Activated naive CD4-positive, alpha-beta T cell treated with anti-CD3 and anti-CD28 coated beads, Interleukin-2, amount 50 U/mL, for 24 hours (primary cell): ENCODE data around the gene TOPBP1.
"Not testable (repeated sequence)": the region's sequence is repeated elsewhere in the genome, so short reads cannot be mapped to it uniquely, and the experiment has no call there.

Source experiments
- H3K27ac Mint-ChIP-seq: one replicate; pipeline ENCODE4 v1.8.0; 2021; ENCODE audit warnings: mild to moderate bottlenecking, mixed read lengths
- H3K27me3 Mint-ChIP-seq: one replicate; pipeline ENCODE4 v1.8.0; 2021; ENCODE audit warnings: mixed read lengths
- H3K36me3 Mint-ChIP-seq: one replicate; pipeline ENCODE4 v1.8.0; 2021; ENCODE audit warnings: mixed read lengths
- H3K4me1 Mint-ChIP-seq: one replicate; pipeline ENCODE4 v1.8.0; 2021; ENCODE audit warnings: mixed read lengths
- H3K4me3 Mint-ChIP-seq: one replicate; pipeline ENCODE4 v1.8.0; 2021; ENCODE audit warnings: mild to moderate bottlenecking, mixed read lengths
- H3K9me3 Mint-ChIP-seq: one replicate; pipeline ENCODE4 v1.8.0; 2021; ENCODE audit warnings: mixed read lengths

TOPBP1 gene

GRCh38 chr3:133691273-133692107 is 29.7 kb upstream of the TOPBP1 start:
- Mint-ChIP-seq H3K27ac (no peak overlapping the region), H3K4me3 (no peak overlapping the region), H3K27me3 (no peaks in the 10 kb centered on the region), H3K9me3 (no peaks in the 10 kb centered on the region), H3K36me3 (no peaks in the 10 kb centered on the region), H3K4me1 (no peaks in the 10 kb centered on the region)

- not testable (repeated sequence) for H3K36me3 Mint-ChIP-seq, H3K4me3 Mint-ChIP-seq, H3K9me3 Mint-ChIP-seq, H3K4me1 Mint-ChIP-seq, H3K27ac Mint-ChIP-seq
- H3K27me3 Mint-ChIP-seq = peaks cover 45% of the 10 kb centered on the region
Measured at GRCh38 chr3:133677993-133678392, 16.3 kb upstream of the TOPBP1 start.

GRCh38 chr3:133676336-133677118 is 14.8 kb upstream of the TOPBP1 start:
- no peak overlapping the region for H3K4me3 Mint-ChIP-seq
- no peak overlapping the region for H3K27ac Mint-ChIP-seq
- H3K36me3 Mint-ChIP-seq = peaks cover 2% of the 10 kb centered on the region

GRCh38 chr3:133675631-133676335 is 14.0 kb upstream of the TOPBP1 start:
- H3K4me3 Mint-ChIP-seq = no peak overlapping the region
- peaks cover 43% of the 10 kb centered on the region for H3K27me3 Mint-ChIP-seq
- no peaks in the 10 kb centered on the region for H3K9me3 Mint-ChIP-seq
- no peak overlapping the region for H3K27ac Mint-ChIP-seq
- H3K4me1 Mint-ChIP-seq = peaks cover 4% of the 10 kb centered on the region
- H3K36me3 Mint-ChIP-seq = peaks cover 2% of the 10 kb centered on the region

More at GRCh38 chr3:133676336-133677118, 14.8 kb upstream of the TOPBP1 start:
- H3K27me3 Mint-ChIP-seq = peaks cover 46% of the 10 kb centered on the region
- peaks cover 4% of the 10 kb centered on the region for H3K4me1 Mint-ChIP-seq
- H3K9me3 Mint-ChIP-seq = no peaks in the 10 kb centered on the region

GRCh38 chr3:133674290-133674919 is 12.7 kb upstream of the TOPBP1 start:
- Mint-ChIP-seq H3K4me1 (peaks cover 4% of the 10 kb centered on the region), H3K36me3 (peaks cover 2% of the 10 kb centered on the region), H3K4me3 (peak overlapping the region; percentile 23), H3K9me3 (no peaks in the 10 kb centered on the region), H3K27ac (no peak overlapping the region), H3K27me3 (peaks cover 32% of the 10 kb centered on the region)

GRCh38 chr3:133673746-133674145 is 12.0 kb upstream of the TOPBP1 start:
- H3K27me3 Mint-ChIP-seq = peaks cover 31% of the 10 kb centered on the region
- no peak overlapping the region for H3K4me3 Mint-ChIP-seq
- peaks cover 4% of the 10 kb centered on the region for H3K4me1 Mint-ChIP-seq
- H3K9me3 Mint-ChIP-seq = no peaks in the 10 kb centered on the region
- peaks cover 2% of the 10 kb centered on the region for H3K36me3 Mint-ChIP-seq
- no peak overlapping the region for H3K27ac Mint-ChIP-seq

GRCh38 chr3:133672461-133672860 is 10.7 kb upstream of the TOPBP1 start:
- H3K27ac Mint-ChIP-seq = no peak overlapping the region
- H3K27me3 Mint-ChIP-seq = peaks cover 22% of the 10 kb centered on the region
- H3K4me1 Mint-ChIP-seq = peaks cover 4% of the 10 kb centered on the region
- H3K4me3 Mint-ChIP-seq = no peak overlapping the region
- no peaks in the 10 kb centered on the region for H3K9me3 Mint-ChIP-seq
- no peaks in the 10 kb centered on the region for H3K36me3 Mint-ChIP-seq

- Mint-ChIP-seq H3K4me3 (no peak overlapping the region), H3K9me3 (no peaks in the 10 kb centered on the region), H3K27ac (no peak overlapping the region), H3K36me3 (peaks cover 2% of the 10 kb centered on the region), H3K27me3 (peaks cover 14% of the 10 kb centered on the region), H3K4me1 (peaks cover 4% of the 10 kb centered on the region)
Measured at GRCh38 chr3:133670525-133670995, 8.8 kb upstream of the TOPBP1 start.

GRCh38 chr3:133669949-133670524 is 8.3 kb upstream of the TOPBP1 start:
- H3K36me3 Mint-ChIP-seq = peaks cover 2% of the 10 kb centered on the region

GRCh38 chr3:133667118-133667517 is 5.4 kb upstream of the TOPBP1 start:
- Mint-ChIP-seq H3K4me1 (peaks cover 19% of the 10 kb centered on the region), H3K4me3 (no peak overlapping the region), H3K27ac (no peak overlapping the region), H3K36me3 (peaks cover 2% of the 10 kb centered on the region), H3K27me3 (no peaks in the 10 kb centered on the region), H3K9me3 (no peaks in the 10 kb centered on the region)

More at GRCh38 chr3:133669949-133670524, 8.3 kb upstream of the TOPBP1 start:
- H3K27me3 Mint-ChIP-seq = peaks cover 12% of the 10 kb centered on the region
- H3K4me3 Mint-ChIP-seq = no peak overlapping the region
- H3K27ac Mint-ChIP-seq = no peak overlapping the region
- H3K4me1 Mint-ChIP-seq = peaks cover 4% of the 10 kb centered on the region
- no peaks in the 10 kb centered on the region for H3K9me3 Mint-ChIP-seq

- not testable (repeated sequence) for H3K27ac Mint-ChIP-seq
Measured at GRCh38 chr3:133665188-133665587, 3.4 kb upstream of the TOPBP1 start.

GRCh38 chr3:133663569-133664313 is 2.0 kb upstream of the TOPBP1 start:
- H3K4me3 Mint-ChIP-seq = peak overlapping the region; percentile 99
- H3K27ac Mint-ChIP-seq = peak overlapping the region; percentile 75
- H3K27me3 Mint-ChIP-seq = no peaks in the 10 kb centered on the region
- H3K4me1 Mint-ChIP-seq = peaks cover 47% of the 10 kb centered on the region
- no peaks in the 10 kb centered on the region for H3K9me3 Mint-ChIP-seq
- peaks cover 6% of the 10 kb centered on the region for H3K36me3 Mint-ChIP-seq

More at GRCh38 chr3:133665188-133665587, 3.4 kb upstream of the TOPBP1 start:
- H3K9me3 Mint-ChIP-seq, H3K4me3 Mint-ChIP-seq, H3K36me3 Mint-ChIP-seq, H3K27me3 Mint-ChIP-seq: not testable (repeated sequence)
- H3K4me1 Mint-ChIP-seq = peaks cover 34% of the 10 kb centered on the region

- H3K27ac Mint-ChIP-seq = peak overlapping the region; percentile 98
- peaks cover 6% of the 10 kb centered on the region for H3K36me3 Mint-ChIP-seq
- no peaks in the 10 kb centered on the region for H3K9me3 Mint-ChIP-seq
- H3K4me3 Mint-ChIP-seq = peak overlapping the region; percentile 99
- H3K4me1 Mint-ChIP-seq = peaks cover 47% of the 10 kb centered on the region
- H3K27me3 Mint-ChIP-seq = no peaks in the 10 kb centered on the region
Measured at GRCh38 chr3:133662278-133662651, 524 bp upstream of the TOPBP1 start.

GRCh38 chr3:133659806-133660205 is 1.9 kb downstream of the TOPBP1 start:
- peaks cover 11% of the 10 kb centered on the region for H3K36me3 Mint-ChIP-seq
- no peaks in the 10 kb centered on the region for H3K9me3 Mint-ChIP-seq
- H3K4me3 Mint-ChIP-seq = peak overlapping the region; percentile 99
- H3K27me3 Mint-ChIP-seq = no peaks in the 10 kb centered on the region
- peaks cover 47% of the 10 kb centered on the region for H3K4me1 Mint-ChIP-seq
- peak overlapping the region; percentile 38 for H3K27ac Mint-ChIP-seq
